Putamen (tissue), 1 donor: ENCODE data around the gene CD151.

ENCODE experiments used
- DNase-seq: peaks from one replicate; pipeline ENCODE4 v3.0.0-alpha.2; 2016; ENCODE audit warnings: low spot score

The CD151 gene

GRCh38 chr11:829176-829846, 3.4 kb upstream of the CD151 start:
- no peak for DNase-seq

GRCh38 chr11:829847-830294, 2.9 kb upstream of the CD151 start:
- no peak for DNase-seq

GRCh38 chr11:830295-831117, 2.2 kb upstream of the CD151 start:
- no peak for DNase-seq

GRCh38 chr11:831118-831864, 1.5 kb upstream of the CD151 start:
- DNase-seq, result no peak

- DNase-seq, result no peak
Observed at GRCh38 chr11:831961-832528, 707 bp upstream of the CD151 start.

GRCh38 chr11:833114-833791, 501 bp downstream of the CD151 start:
- no peak for DNase-seq

- DNase-seq, result no peak
Observed at GRCh38 chr11:833849-834311, 1.1 kb downstream of the CD151 start.

- DNase-seq, result no peak
Observed at GRCh38 chr11:834371-835316, 1.9 kb downstream of the CD151 start.

- no peak for DNase-seq
Observed at GRCh38 chr11:836274-836673, 3.5 kb downstream of the CD151 start.

GRCh38 chr11:836700-837099, 3.9 kb downstream of the CD151 start:
- no peak for DNase-seq

- no peak for DNase-seq
Observed at GRCh38 chr11:837189-837989, 4.6 kb downstream of the CD151 start.

- DNase-seq, result no peak
Observed at GRCh38 chr11:837990-838307, 5.2 kb downstream of the CD151 start.

GRCh38 chr11:838441-839279, 5.9 kb downstream of the CD151 start:
- DNase-seq, result no peak

GRCh38 chr11:839280-839623, 6.5 kb downstream of the CD151 start:
- no peak for DNase-seq

- DNase-seq, result no peak
Observed at GRCh38 chr11:839875-840617, 7.3 kb downstream of the CD151 start.

- no peak for DNase-seq
Observed at GRCh38 chr11:841981-842369, 9.2 kb downstream of the CD151 start.

GRCh38 chr11:842370-843002, 9.7 kb downstream of the CD151 start, which contains the start of the genes POLR2L and TSPAN4:
POLR2L (minus strand) TSS chr11:842529; CDS start chr11:842508, 21 bp downstream.
TSPAN4 (plus strand) TSS chr11:842852; CDS start chr11:850305, 7,453 bp downstream.
- peak; percentile 85 for DNase-seq
